ENCODE results near the gene SH3D21.

SH3D21 gene

GRCh38 chr1:36330940-36331339, 24.8 kb downstream of the SH3D21 start:
- DNase-seq: no peak

- DNase-seq: no peak
These were observed 31.7 kb downstream of the SH3D21 start for GRCh38 chr1:36337830-36338229.

GRCh38 chr1:36339215-36339614, 33.0 kb downstream of the SH3D21 start:
- DNase-seq: no peak

- DNase-seq: no peak
These were observed 33.4 kb downstream of the SH3D21 start for GRCh38 chr1:36339615-36340014.

- DNase-seq: no peak
These were observed 35.6 kb downstream of the SH3D21 start for GRCh38 chr1:36341626-36342320.

GRCh38 chr1:36342426-36343185, 36.4 kb downstream of the SH3D21 start:
- no peak for DNase-seq

GRCh38 chr1:36343651-36344394, 37.7 kb downstream of the SH3D21 start:
- DNase-seq: no peak

GRCh38 chr1:36344395-36344680, 38.2 kb downstream of the SH3D21 start:
- no peak for DNase-seq

- DNase-seq: no peak
These were observed 39.2 kb downstream of the SH3D21 start for GRCh38 chr1:36345353-36345752.

GRCh38 chr1:36346741-36347370, 40.7 kb downstream of the SH3D21 start:
- DNase-seq: no peak

- no peak for DNase-seq
These were observed 43.1 kb downstream of the SH3D21 start for GRCh38 chr1:36349241-36349671.

- no peak for DNase-seq
These were observed 43.7 kb downstream of the SH3D21 start for GRCh38 chr1:36349839-36350238.

- DNase-seq: no peak
These were observed 44.6 kb downstream of the SH3D21 start for GRCh38 chr1:36350659-36351226.

GRCh38 chr1:36351227-36351977, 45.2 kb downstream of the SH3D21 start:
- no peak for DNase-seq

- DNase-seq: no peak
These were observed 46.1 kb downstream of the SH3D21 start for GRCh38 chr1:36352125-36352909.

GRCh38 chr1:36352910-36353878, 47.0 kb downstream of the SH3D21 start:
- DNase-seq: no peak

- no peak for DNase-seq
These were observed 48.3 kb downstream of the SH3D21 start for GRCh38 chr1:36354486-36354885.

- no peak for DNase-seq
These were observed 49.6 kb downstream of the SH3D21 start for GRCh38 chr1:36355811-36356210.

GRCh38 chr1:36358514-36359084, 52.4 kb downstream of the SH3D21 start:
- DNase-seq: no peak

GRCh38 chr1:36359383-36359782, 53.2 kb downstream of the SH3D21 start:
- DNase-seq: no peak

All from NCI-H446 treated with DMSO at 0.1 percent for 48 hours (cell line).